Measurements from ENCODE around the gene TSPYL4. TPM values are rescaled to one million over a fixed set of nuclear protein-coding genes. Genes with fewer than 3 reads are reported as not detected.
A peak's percentile ranks its signal among the peaks of the same experiment; 100 is the strongest.

Gene TSPYL4
- total RNA-seq, 1 donor from 2014 or later = 27.6 TPM

DNA sequence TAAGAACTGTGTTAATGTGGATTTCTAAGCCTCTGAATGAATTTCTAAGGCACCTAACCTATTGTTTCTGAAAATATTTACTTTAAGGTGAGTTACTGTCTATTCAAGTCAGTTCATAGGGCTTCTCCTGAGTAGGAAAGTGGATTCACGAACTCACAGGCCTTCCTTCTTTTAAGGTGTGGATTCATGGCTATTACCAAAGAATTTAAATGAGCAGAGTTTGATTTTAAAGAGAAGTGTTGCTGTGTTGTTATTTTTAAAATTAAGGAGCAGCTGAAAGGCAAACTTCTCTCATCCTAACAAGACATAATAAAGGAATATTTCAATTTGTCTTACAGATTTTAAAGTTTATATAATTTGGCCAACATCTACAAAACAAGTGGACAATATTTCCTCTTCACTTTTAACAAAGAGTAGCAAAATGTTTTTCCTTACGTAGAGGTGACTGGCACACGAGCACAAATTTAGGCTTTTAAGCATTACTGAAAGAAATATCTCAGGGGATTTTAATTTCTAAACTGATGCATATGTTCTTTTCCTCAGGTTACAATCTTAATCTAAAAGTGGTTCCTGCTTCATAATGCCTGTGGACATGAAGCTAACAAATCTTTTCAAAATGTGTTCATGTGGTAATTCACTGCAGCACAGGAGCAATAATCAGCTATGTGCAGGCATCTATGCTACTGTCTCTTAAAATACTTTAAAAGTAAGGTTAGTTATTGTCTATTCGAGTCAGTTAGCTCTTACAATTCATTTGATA is 602 bp upstream of the TSPYL4 start:
- Mint-ChIP-seq H3K27me3 (ENCODE audit: low read depth) (no peaks in the 10 kb centered on the region), H3K27ac (ENCODE audit: unreplicated experiment) (no peak overlapping the region), H3K9me3 (ENCODE audit: low read depth) (no peaks in the 10 kb centered on the region), H3K4me1 (ENCODE audit: low read depth) (no peaks in the 10 kb centered on the region), H3K36me3 (ENCODE audit: low read depth) (peaks cover 2% of the 10 kb centered on the region), H3K4me3 (ENCODE audit: unreplicated experiment) (no peak overlapping the region)
- TF ChIP-seq, protein P1, sequence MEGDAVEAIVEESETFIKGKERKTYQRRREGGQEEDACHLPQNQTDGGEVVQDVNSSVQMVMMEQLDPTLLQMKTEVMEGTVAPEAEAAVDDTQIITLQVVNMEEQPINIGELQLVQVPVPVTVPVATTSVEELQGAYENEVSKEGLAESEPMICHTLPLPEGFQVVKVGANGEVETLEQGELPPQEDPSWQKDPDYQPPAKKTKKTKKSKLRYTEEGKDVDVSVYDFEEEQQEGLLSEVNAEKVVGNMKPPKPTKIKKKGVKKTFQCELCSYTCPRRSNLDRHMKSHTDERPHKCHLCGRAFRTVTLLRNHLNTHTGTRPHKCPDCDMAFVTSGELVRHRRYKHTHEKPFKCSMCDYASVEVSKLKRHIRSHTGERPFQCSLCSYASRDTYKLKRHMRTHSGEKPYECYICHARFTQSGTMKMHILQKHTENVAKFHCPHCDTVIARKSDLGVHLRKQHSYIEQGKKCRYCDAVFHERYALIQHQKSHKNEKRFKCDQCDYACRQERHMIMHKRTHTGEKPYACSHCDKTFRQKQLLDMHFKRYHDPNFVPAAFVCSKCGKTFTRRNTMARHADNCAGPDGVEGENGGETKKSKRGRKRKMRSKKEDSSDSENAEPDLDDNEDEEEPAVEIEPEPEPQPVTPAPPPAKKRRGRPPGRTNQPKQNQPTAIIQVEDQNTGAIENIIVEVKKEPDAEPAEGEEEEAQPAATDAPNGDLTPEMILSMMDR (IDR thresholded peaks at IDR 0.05) = no peak
- DNase-seq (ENCODE audit: low spot score) = no peak

DNA sequence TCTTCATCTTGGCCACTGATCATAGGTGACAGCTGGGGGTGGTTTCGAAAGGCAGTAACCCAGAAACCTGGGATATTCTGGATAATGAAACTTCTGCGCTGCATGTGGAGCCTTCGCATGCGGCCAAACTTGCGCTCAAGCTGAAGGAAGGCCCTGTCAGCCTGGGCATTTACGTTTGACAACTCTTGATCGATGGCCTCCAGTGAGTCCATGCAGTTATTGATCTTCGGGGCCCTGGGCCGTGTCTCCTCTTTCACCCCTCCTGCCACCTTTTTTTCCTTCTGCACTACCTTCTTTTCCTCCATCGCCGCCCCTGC is 729 bp downstream of the TSPYL4 start:
- no peak for DNase-seq (ENCODE audit: low spot score)
- Mint-ChIP-seq H3K4me3 (ENCODE audit: unreplicated experiment) (no peak overlapping the region), H3K4me1 (ENCODE audit: low read depth) (peaks cover 10% of the 10 kb centered on the region), H3K36me3 (ENCODE audit: low read depth) (peaks cover 1% of the 10 kb centered on the region), H3K27me3 (ENCODE audit: low read depth) (no peaks in the 10 kb centered on the region), H3K27ac (ENCODE audit: unreplicated experiment) (no peak overlapping the region), H3K9me3 (ENCODE audit: low read depth) (no peaks in the 10 kb centered on the region)
- TF ChIP-seq, protein P1 (IDR thresholded peaks at IDR 0.05) = no peak

DNA sequence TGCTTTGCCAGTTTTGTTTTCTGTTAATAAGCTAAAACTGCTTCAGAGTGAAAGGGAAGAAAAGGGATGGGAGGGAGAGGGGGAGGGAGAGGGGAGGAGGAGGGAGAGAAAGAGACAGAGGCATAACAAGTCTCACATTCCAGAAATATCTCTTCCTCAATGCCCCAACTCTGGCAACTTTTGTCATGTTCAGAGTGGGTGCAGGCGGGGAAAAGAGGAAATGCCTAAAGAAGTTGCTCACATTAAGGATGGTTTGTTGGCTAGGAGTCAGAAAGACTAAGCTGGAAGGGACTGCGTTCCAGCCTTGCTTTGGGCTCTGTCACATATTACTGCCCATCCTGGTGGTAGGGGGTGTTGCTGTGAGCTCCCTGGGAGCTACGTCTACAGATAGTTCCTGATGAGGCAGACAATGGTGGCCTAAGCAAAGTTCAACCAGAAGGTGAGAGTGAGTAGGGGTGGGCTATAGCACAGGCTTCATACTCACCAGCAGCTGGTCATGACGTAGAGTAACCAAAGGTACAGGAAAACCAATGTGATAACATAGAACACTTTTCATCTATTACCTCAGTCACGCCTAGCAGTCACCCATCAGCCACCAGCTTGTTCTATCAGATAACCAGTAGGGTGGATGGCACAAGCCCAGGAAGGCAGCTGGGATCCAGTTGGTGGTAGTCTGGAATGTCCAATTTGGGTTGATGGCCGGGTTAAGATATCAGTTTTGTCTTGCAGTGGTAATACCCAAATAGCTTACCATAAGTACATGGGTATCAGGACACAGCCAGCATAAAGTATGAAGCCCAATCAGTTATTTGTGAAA is 2.1 kb downstream of the TSPYL4 start:
- H3K9me3 Mint-ChIP-seq (ENCODE audit: low read depth) = no peaks in the 10 kb centered on the region
- no peaks in the 10 kb centered on the region for H3K27me3 Mint-ChIP-seq (ENCODE audit: low read depth)
- no peak overlapping the region for H3K4me3 Mint-ChIP-seq (ENCODE audit: unreplicated experiment)
- peaks cover 12% of the 10 kb centered on the region for H3K4me1 Mint-ChIP-seq (ENCODE audit: low read depth)
- peak overlapping the region; percentile 94 for H3K27ac Mint-ChIP-seq (ENCODE audit: unreplicated experiment)
- TF ChIP-seq, protein P1 (IDR thresholded peaks at IDR 0.05) = no peak
- peaks cover 1% of the 10 kb centered on the region for H3K36me3 Mint-ChIP-seq (ENCODE audit: low read depth)
- DNase-seq (ENCODE audit: low spot score) = no peak

DNA sequence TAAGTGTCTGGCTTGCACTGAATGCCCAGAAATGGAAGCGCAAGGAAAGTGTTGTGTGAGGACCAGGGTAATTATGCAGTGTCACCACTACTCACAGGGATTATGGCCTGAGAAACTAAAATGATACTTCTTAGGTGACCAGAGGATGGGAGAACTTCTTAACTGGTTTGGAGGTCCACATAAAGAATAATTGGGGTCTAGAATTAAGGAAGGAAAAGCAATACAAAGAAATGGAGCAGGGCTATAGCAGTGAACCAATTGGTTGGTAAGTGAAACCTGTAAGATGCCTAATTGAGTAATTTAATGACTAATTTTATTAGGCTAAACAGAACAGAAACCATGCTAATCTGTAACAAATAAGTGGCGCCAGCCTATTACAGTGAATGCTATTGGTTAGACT is 5.3 kb downstream of the TSPYL4 start:
- Mint-ChIP-seq H3K27me3 (ENCODE audit: low read depth) (no peaks in the 10 kb centered on the region), H3K4me3 (ENCODE audit: unreplicated experiment) (no peak overlapping the region), H3K4me1 (ENCODE audit: low read depth) (peaks cover 19% of the 10 kb centered on the region), H3K36me3 (ENCODE audit: low read depth) (peaks cover 1% of the 10 kb centered on the region), H3K27ac (ENCODE audit: unreplicated experiment) (no peak overlapping the region), H3K9me3 (ENCODE audit: low read depth) (no peaks in the 10 kb centered on the region)
- DNase-seq (ENCODE audit: low spot score) = no peak
- TF ChIP-seq, protein P1 (IDR thresholded peaks at IDR 0.05) = no peak

DNA sequence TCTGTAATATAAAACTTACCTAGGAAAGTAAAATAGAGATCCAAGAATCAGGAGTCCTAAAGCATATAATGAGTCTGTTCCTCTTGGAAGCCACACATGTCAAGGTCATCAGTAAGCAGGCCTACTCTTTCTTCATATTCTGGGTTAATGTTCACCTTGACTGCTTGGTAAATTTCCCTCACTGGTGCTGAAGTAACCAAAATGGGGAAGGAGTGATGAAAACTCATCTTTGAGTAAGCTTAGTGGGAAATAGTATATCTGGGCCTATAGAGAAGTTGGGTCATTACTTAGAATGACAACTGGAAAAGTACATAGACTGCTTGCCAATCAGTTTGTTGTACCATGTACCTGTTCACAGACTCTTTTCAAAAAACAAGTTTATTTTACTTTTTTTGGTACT is 6.6 kb downstream of the TSPYL4 start:
- TF ChIP-seq, protein P1 (IDR thresholded peaks at IDR 0.05) = no peak
- Mint-ChIP-seq H3K36me3 (ENCODE audit: low read depth) (peaks cover 1% of the 10 kb centered on the region), H3K4me3 (ENCODE audit: unreplicated experiment) (no peak overlapping the region), H3K4me1 (ENCODE audit: low read depth) (peaks cover 19% of the 10 kb centered on the region), H3K27ac (ENCODE audit: unreplicated experiment) (no peak overlapping the region), H3K27me3 (ENCODE audit: low read depth) (no peaks in the 10 kb centered on the region), H3K9me3 (ENCODE audit: low read depth) (no peaks in the 10 kb centered on the region)
- DNase-seq (ENCODE audit: low spot score) = no peak
